Hepatocyte (in vitro differentiated cells): ENCODE data around the gene NUP37. TPM values are rescaled to one million over a fixed set of nuclear protein-coding genes. Genes with fewer than 3 reads are reported as not detected.

Source experiments
- DNase-seq: peaks from one replicate; pipeline ENCODE4 v3.0.0-alpha.2; 2016; ENCODE audit warnings: low spot score
- H2AFZ ChIP-seq: fragments of 200-600 bp; sonication (generic); 2 replicates; pipeline ENCODE4 v1.6.0; 2016; ENCODE audit warnings: antibody characterized with exemption, mild to moderate bottlenecking
- H3K27ac ChIP-seq: fragments of 200-600 bp; sonication (generic); 2 replicates; pipeline ENCODE4 v1.5.1; 2016; ENCODE audit warnings: mild to moderate bottlenecking
- H3K27me3 ChIP-seq: fragments of 200-600 bp; sonication (generic); 2 replicates; pipeline ENCODE4 v1.6.1; 2016
- H3K36me3 ChIP-seq: fragments of 200-600 bp; sonication (generic); replicated peaks from 2 replicates; pipeline ENCODE4 v1.5.1; 2016; ENCODE audit warnings: low read depth; ENCODE audit not compliant: insufficient read depth
- H3K4me1 ChIP-seq: fragments of 200-600 bp; sonication (generic); 2 replicates; pipeline ENCODE4 v1.5.1; 2016; ENCODE audit warnings: mild to moderate bottlenecking, moderate library complexity; ENCODE audit not compliant: insufficient read depth
- H3K4me2 ChIP-seq: fragments of 200-600 bp; sonication (generic); 2 replicates; pipeline ENCODE4 v1.6.0; 2016
- H3K4me3 ChIP-seq: fragments of 200-600 bp; sonication (generic); 2 replicates; pipeline ENCODE4 v1.5.1; 2016; ENCODE audit warnings: mild to moderate bottlenecking
- H3K79me2 ChIP-seq: fragments of 200-600 bp; sonication (generic); 2 replicates; pipeline ENCODE4 v1.6.0; 2017; ENCODE audit warnings: mild to moderate bottlenecking
- H3K9me2 ChIP-seq: fragments of 200-600 bp; sonication (generic); replicated peaks from 2 replicates; pipeline ENCODE4 v1.6.0; 2017; ENCODE audit warnings: mild to moderate bottlenecking; ENCODE audit not compliant: insufficient read depth
- H3K9me3 ChIP-seq: fragments of 200-600 bp; sonication (generic); 2 replicates; pipeline ENCODE4 v1.5.1; 2016; ENCODE audit warnings: low read depth, mild to moderate bottlenecking
- H4K20me1 ChIP-seq: fragments of 200-600 bp; sonication (generic); 2 replicates; pipeline ENCODE4 v1.6.0; 2016; ENCODE audit warnings: mild to moderate bottlenecking; ENCODE audit not compliant: insufficient read depth, poor library complexity, severe bottlenecking
- EZH2 ChIP-seq: fragments of 200-600 bp; sonication (generic); IDR thresholded peaks from 2 replicates; pipeline ENCODE4 v1.6.1; 2016; ENCODE audit warnings: antibody characterized with exemption, mild to moderate bottlenecking, borderline replicate concordance
- EZH2phosphoT487 ChIP-seq: fragments of 200-600 bp; sonication (generic); IDR thresholded peaks from one replicate; pipeline ENCODE4 v1.6.1; 2018; ENCODE audit warnings: antibody characterized with exemption, mild to moderate bottlenecking, low read depth, moderate library complexity; ENCODE audit not compliant: unreplicated experiment, severe bottlenecking
- WGBS: methylation state at CpG from one replicate; pipeline ENCODE4 v1.1.6; 2016; ENCODE audit warnings: low lambda C conversion rate; ENCODE audit errors: missing lambda C conversion rate; 5-methylcytosine and 5-hydroxymethylcytosine counted together
- polyA plus RNA-seq: library from polyadenylated mRNA; unstranded; fragments of >200 nt; fragmentation: Nextera tagmentation; extraction: Ambion mirVana; gene quantifications from 2 replicates; pipeline ENCODE4 v1.2.1, GENCODE V29; 2016
- total RNA-seq: library from RNA; depleted of rRNA; stranded (reverse); fragments of >200 nt; gene quantifications from 2 replicates; pipeline ENCODE4 v1.2.3, GENCODE V29; 2014
- TF ChIP-seq, protein P1 (sequence below): fragments of 200-600 bp; sonication (generic); IDR thresholded peaks from 2 replicates; pipeline ENCODE4 v1.5.1; 2016; ENCODE audit warnings: antibody characterized with exemption, mild to moderate bottlenecking; ENCODE audit not compliant: poor library complexity

NUP37 gene
- total and polyA plus RNA-seq, 2 experiments from 2014 or later = 26.7 to 37.3 TPM

DNA sequence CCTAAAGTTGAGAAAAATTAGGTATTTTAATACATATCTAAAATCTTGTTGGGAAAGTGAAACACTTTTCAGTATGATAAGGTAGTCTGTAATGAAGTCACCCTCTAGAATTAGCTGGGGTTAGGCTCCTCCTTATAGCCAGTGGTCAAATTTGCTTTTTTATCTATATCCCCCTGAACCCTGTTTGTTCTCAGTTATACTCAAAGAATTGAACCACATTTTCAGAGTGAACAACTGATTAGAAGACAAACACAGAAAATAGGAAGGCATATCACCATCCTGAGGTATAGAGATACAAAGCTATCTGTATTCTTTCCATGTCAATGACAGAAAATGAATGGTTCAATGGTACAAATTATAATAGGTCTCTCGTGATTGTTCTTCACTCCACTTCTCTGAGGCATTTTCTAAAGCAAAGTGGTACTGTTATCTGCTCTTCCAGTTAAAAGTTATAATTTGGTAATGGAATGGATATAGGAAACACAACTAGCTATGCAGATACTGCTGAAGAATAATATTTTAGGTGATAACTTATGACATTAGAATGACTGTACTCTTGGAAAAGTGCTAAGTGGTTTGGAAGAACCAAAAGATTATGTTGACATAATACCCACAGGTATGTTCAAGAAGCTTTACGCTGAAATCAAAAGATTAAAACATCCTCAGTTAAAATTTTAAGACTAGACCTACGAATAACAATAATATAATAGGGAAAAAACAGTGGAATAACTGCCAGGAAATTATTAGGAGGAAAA lies 85.7 kb downstream of the NUP37 start:
- Histone ChIP-seq H3K27me3 (no peaks in the 10 kb centered on the region), H4K20me1 (no peaks in the 10 kb centered on the region), H3K4me1 (no peaks in the 10 kb centered on the region), H3K36me3 (no peaks in the 10 kb centered on the region), H2AFZ (no peak overlapping the region), H3K9me2 (no peaks in the 10 kb centered on the region), H3K27ac (no peak overlapping the region), H3K4me3 (no peak overlapping the region), H3K9me3 (no peaks in the 10 kb centered on the region), H3K4me2 (no peak overlapping the region), H3K79me2 (no peaks in the 10 kb centered on the region)
- TF ChIP-seq EZH2phosphoT487 (no peak), EZH2 (no peak)
- TF ChIP-seq, protein P1, sequence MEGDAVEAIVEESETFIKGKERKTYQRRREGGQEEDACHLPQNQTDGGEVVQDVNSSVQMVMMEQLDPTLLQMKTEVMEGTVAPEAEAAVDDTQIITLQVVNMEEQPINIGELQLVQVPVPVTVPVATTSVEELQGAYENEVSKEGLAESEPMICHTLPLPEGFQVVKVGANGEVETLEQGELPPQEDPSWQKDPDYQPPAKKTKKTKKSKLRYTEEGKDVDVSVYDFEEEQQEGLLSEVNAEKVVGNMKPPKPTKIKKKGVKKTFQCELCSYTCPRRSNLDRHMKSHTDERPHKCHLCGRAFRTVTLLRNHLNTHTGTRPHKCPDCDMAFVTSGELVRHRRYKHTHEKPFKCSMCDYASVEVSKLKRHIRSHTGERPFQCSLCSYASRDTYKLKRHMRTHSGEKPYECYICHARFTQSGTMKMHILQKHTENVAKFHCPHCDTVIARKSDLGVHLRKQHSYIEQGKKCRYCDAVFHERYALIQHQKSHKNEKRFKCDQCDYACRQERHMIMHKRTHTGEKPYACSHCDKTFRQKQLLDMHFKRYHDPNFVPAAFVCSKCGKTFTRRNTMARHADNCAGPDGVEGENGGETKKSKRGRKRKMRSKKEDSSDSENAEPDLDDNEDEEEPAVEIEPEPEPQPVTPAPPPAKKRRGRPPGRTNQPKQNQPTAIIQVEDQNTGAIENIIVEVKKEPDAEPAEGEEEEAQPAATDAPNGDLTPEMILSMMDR = no peak
- DNase-seq = no peak
- 61% methylated on average over 3 of the region's 3 CpGs for WGBS

DNA sequence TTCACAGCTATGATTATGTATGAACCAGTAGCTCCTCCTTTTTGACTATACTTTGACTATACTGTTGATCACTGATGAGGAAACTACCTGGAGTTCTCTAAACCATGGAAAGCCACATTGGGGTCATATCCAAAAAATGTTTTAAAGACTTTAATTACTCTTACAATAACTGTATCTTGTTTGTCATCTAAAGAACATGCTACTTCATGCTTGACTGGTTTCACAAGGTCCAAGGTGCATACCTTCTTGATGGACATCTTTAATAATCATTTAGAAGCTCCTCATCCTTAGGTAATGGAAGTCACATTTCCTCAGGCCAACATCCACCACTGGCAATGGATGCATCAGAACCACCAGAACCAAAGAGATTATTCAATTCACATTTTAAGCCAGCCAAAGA lies 88.1 kb downstream of the NUP37 start:
- no peak for TF ChIP-seq EZH2phosphoT487
- TF ChIP-seq EZH2 = no peak
- TF ChIP-seq, protein P1 = no peak
- Histone ChIP-seq H3K4me2 (no peak overlapping the region), H3K27me3 (no peaks in the 10 kb centered on the region), H3K9me2 (no peaks in the 10 kb centered on the region), H4K20me1 (no peaks in the 10 kb centered on the region), H3K27ac (no peak overlapping the region), H3K4me3 (no peak overlapping the region), H3K36me3 (no peaks in the 10 kb centered on the region), H2AFZ (no peak overlapping the region), H3K4me1 (no peaks in the 10 kb centered on the region), H3K79me2 (no peaks in the 10 kb centered on the region), H3K9me3 (no peaks in the 10 kb centered on the region)
- no peak for DNase-seq

DNA sequence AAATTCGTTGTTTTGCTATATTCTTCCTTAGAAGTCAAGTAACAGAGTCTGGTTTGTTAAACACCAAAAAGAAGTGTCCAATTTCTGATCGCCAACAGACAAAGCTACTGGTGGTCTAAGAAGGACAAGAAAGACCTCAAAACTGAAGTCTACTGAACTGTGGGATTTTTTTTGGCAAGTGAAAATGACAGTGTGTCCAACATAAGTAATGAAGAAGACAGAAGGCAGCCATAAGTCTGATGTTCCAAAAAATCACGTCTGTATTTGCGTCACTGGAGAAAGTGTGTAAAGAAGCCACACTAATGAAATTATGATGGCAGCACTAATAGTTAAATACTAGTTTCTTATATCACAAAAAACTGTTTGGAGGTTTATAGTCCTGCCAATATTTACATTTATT lies 90.8 kb downstream of the NUP37 start:
- Histone ChIP-seq H3K36me3 (no peaks in the 10 kb centered on the region), H3K27me3 (no peaks in the 10 kb centered on the region), H3K4me3 (no peak overlapping the region), H3K4me1 (no peaks in the 10 kb centered on the region), H3K9me2 (no peaks in the 10 kb centered on the region), H3K27ac (no peak overlapping the region), H3K79me2 (no peaks in the 10 kb centered on the region), H4K20me1 (no peaks in the 10 kb centered on the region), H3K4me2 (no peak overlapping the region), H2AFZ (no peak overlapping the region), H3K9me3 (no peaks in the 10 kb centered on the region)
- DNase-seq = no peak
- TF ChIP-seq EZH2phosphoT487 (no peak), EZH2 (no peak)
- TF ChIP-seq, protein P1 = no peak
- 96% methylated on average over 4 of the region's 4 CpGs for WGBS
